ENCODE measurements around the gene NT5E. TPM values are rescaled to one million over a fixed set of nuclear protein-coding genes. Genes with fewer than 3 reads are reported as not detected.
A peak's percentile ranks its signal among the peaks of the same experiment; 100 is the strongest.

Gene NT5E
- total RNA-seq, 1 experiment from 2014 or later, result 76.5 TPM

DNA sequence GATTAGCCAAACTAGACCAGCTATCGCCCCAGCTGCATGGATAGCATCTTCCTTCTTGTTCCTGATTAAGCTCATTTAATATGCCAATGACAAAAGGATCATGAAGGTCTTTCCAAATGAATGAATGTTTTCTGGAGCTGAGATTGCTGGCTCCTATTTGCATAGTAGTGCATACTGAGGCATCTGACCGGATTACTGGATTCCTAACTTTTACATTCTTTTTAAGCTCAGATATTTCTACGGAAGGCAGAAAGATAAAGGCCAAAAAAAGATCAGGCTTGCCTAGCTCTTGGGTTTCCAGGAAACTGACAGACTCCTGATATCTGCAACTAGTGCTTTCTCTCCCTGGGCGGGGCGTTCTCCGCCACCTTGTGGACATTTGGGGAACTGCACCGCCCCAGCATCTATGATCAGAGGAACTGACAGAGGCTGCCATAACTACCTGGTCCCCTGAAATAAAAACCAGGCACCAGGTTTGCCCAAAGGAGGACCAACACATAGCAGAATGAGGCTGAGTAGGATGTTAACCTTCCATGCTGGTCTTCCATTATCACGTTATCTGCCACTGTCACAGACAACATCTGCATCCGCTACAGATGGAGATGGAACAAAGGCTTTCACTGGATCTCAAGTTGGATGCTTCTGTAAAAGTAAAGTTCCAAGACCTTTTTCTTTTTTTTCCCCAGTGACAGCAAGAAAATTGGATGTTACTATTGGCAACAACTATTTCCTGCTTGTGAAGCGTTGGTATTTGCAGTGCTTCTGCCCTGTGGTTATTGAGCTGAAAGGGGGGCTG is 33.2 kb downstream of the NT5E start:
- TF ChIP-seq, protein P1, sequence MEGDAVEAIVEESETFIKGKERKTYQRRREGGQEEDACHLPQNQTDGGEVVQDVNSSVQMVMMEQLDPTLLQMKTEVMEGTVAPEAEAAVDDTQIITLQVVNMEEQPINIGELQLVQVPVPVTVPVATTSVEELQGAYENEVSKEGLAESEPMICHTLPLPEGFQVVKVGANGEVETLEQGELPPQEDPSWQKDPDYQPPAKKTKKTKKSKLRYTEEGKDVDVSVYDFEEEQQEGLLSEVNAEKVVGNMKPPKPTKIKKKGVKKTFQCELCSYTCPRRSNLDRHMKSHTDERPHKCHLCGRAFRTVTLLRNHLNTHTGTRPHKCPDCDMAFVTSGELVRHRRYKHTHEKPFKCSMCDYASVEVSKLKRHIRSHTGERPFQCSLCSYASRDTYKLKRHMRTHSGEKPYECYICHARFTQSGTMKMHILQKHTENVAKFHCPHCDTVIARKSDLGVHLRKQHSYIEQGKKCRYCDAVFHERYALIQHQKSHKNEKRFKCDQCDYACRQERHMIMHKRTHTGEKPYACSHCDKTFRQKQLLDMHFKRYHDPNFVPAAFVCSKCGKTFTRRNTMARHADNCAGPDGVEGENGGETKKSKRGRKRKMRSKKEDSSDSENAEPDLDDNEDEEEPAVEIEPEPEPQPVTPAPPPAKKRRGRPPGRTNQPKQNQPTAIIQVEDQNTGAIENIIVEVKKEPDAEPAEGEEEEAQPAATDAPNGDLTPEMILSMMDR (IDR thresholded peaks at IDR 0.05; ENCODE audit: unreplicated experiment), result peak; percentile 94
- BruUV-seq (replicated peaks), result no TSS peak
- Mint-ChIP-seq H3K4me1 (ENCODE audit: low read depth, unreplicated experiment) (peaks cover 20% of the 10 kb centered on the region), H3K4me3 (ENCODE audit: low read depth, unreplicated experiment) (no peak overlapping the region), H3K27ac (ENCODE audit: unreplicated experiment) (no peak overlapping the region), H3K27me3 (ENCODE audit: unreplicated experiment) (no peaks in the 10 kb centered on the region), H3K9me3 (ENCODE audit: low read depth, unreplicated experiment) (no peaks in the 10 kb centered on the region), H3K36me3 (ENCODE audit: insufficient read depth, unreplicated experiment) (peaks cover 18% of the 10 kb centered on the region)
- DNase-seq, result peak; percentile 87
- CTCF ChIA-PET, result interaction anchor here (0.6 to 2.1 kb wide), 8 partner anchors 15 to 128 kb away, joined by 3 to 23 read pairs (median 8); partner anchors contain the start of gene NT5E
- intact Hi-C loops (cut with micrococcal nuclease; ENCODE audit: unreplicated experiment), result loop anchor here (1.0 to 2.0 kb wide), 3 partner anchors 32 to 128 kb away; partner anchors contain the start of gene NT5E

DNA sequence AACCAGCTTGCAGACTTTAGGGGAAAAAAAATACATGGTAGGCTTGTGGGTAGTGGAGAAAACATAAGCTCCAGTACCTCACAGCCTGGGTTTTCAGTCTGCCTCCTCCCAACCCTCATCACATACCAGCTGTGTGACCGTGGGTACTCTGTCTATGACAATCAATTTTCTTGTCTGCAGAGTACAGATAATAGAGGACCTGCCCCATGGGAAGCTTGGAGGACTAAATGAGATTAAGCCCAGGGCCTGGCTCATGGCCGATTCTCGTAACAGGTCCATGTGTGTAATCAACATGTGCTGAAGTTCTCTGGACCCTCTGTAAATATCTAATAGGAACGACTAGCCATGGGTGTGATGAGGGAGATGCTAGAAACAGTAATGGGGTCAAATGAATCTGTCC is 34.0 kb downstream of the NT5E start:
- H3K27ac Mint-ChIP-seq (ENCODE audit: unreplicated experiment), result no peak overlapping the region
- H3K9me3 Mint-ChIP-seq (ENCODE audit: low read depth, unreplicated experiment), result no peaks in the 10 kb centered on the region
- CTCF ChIA-PET, result interaction anchor here (0.7 to 2.1 kb wide), 3 partner anchors 16 to 129 kb away, joined by 3 to 23 read pairs (median 20); no protein-coding TSS in a partner anchor

DNA sequence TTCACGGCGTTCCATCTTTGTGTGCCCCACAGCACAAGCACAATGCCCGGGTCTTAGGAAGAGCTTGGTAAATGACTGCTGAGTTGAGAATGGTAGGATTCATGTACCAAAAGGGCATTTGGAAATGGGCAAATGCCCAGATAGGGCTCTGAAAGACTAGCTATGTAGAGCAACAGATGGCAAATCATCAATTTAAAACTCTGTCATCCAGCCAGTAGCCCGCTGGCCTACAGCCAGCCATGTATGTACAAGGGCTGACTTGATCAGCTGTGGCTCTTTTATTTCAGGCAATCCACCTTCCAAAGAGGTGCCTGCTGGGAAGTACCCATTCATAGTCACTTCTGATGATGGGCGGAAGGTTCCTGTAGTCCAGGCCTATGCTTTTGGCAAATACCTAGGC is 35.1 kb downstream of the NT5E start:
- Mint-ChIP-seq H3K4me3 (ENCODE audit: low read depth, unreplicated experiment) (no peak overlapping the region), H3K36me3 (ENCODE audit: insufficient read depth, unreplicated experiment) (peaks cover 18% of the 10 kb centered on the region)

More for the DNA sequence above, 34.0 kb downstream of the NT5E start:
- intact Hi-C loops (cut with micrococcal nuclease; ENCODE audit: unreplicated experiment), result loop anchor here (1.0 to 2.0 kb wide), 3 partner anchors 33 to 129 kb away; partner anchors contain the start of gene NT5E
- Mint-ChIP-seq H3K4me3 (ENCODE audit: low read depth, unreplicated experiment) (no peak overlapping the region), H3K4me1 (ENCODE audit: low read depth, unreplicated experiment) (peaks cover 20% of the 10 kb centered on the region), H3K27me3 (ENCODE audit: unreplicated experiment) (no peaks in the 10 kb centered on the region), H3K36me3 (ENCODE audit: insufficient read depth, unreplicated experiment) (peaks cover 18% of the 10 kb centered on the region)
- no TSS peak for BruUV-seq (replicated peaks)
- DNase-seq, result no peak
- TF ChIP-seq, protein P1 (IDR thresholded peaks at IDR 0.05; ENCODE audit: unreplicated experiment), result no peak

DNA sequence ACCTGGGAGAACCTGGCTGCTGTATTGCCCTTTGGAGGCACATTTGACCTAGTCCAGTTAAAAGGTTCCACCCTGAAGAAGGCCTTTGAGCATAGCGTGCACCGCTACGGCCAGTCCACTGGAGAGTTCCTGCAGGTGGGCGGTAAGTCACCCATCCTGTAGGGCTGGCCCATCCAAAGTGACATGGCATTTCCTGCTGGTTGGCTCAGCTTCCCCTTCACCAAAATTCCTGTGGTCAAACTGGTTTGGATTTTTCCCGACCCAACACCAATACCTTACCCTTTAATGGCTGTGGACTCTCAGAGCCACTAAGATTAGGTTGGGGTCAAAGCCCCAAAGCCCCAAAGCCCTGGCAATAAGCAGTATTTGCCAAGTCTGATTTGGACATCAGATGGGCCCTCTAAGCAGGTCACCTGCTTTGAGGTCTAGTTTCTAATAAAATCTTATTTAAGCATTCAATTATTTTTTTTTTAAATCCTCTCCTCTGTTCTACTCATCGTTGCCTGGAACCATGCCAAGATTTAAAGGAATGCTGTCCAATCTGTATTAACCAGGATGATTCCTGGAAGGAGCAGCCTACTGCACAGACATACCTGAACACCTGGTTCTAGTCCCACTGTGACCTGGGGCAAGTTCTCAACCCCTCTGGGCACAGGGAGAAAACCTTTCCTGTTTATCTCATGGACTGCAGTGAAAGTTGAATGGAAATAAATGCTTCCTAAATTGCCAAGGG is 40.8 kb downstream of the NT5E start:
- peaks cover 27% of the 10 kb centered on the region for H3K4me1 Mint-ChIP-seq (ENCODE audit: low read depth, unreplicated experiment)
- CTCF ChIA-PET, result no interaction called here
- DNase-seq, result peak; percentile 39
- no TSS peak for BruUV-seq (replicated peaks)
- H3K9me3 Mint-ChIP-seq (ENCODE audit: low read depth, unreplicated experiment), result no peaks in the 10 kb centered on the region
- TF ChIP-seq, protein P1 (IDR thresholded peaks at IDR 0.05; ENCODE audit: unreplicated experiment), result no peak
- no peak overlapping the region for H3K27ac Mint-ChIP-seq (ENCODE audit: unreplicated experiment)
- no peak overlapping the region for H3K4me3 Mint-ChIP-seq (ENCODE audit: low read depth, unreplicated experiment)
- intact Hi-C loops (cut with micrococcal nuclease; ENCODE audit: unreplicated experiment), result no loop called here
- H3K36me3 Mint-ChIP-seq (ENCODE audit: insufficient read depth, unreplicated experiment), result peaks cover 29% of the 10 kb centered on the region
- H3K27me3 Mint-ChIP-seq (ENCODE audit: unreplicated experiment), result no peaks in the 10 kb centered on the region

More for the DNA sequence above, 35.1 kb downstream of the NT5E start:
- TF ChIP-seq, protein P1 (IDR thresholded peaks at IDR 0.05; ENCODE audit: unreplicated experiment), result no peak
- Mint-ChIP-seq H3K27ac (ENCODE audit: unreplicated experiment) (no peak overlapping the region), H3K4me1 (ENCODE audit: low read depth, unreplicated experiment) (peaks cover 20% of the 10 kb centered on the region), H3K27me3 (ENCODE audit: unreplicated experiment) (no peaks in the 10 kb centered on the region), H3K9me3 (ENCODE audit: low read depth, unreplicated experiment) (no peaks in the 10 kb centered on the region)
- no peak for DNase-seq
- BruUV-seq (replicated peaks), result no TSS peak
- intact Hi-C loops (cut with micrococcal nuclease; ENCODE audit: unreplicated experiment), result no loop called here
- CTCF ChIA-PET, result no interaction called here

Measured in Calu3 (cell line).